OCI-LY7 (cell line): ENCODE data around the gene RPL32. TPM values are rescaled to one million over a fixed set of nuclear protein-coding genes. Genes with fewer than 3 reads are reported as not detected.

ENCODE experiments used
- BruUV-seq: library from RNA; stranded (reverse); fragments of 400-500 nt; replicated peaks from 2 replicates; lab custom pipeline; 2021; lab: Mats Ljungman, UMichigan
- CTCF ChIA-PET: fragments of 300-600 bp; sonication (Branson Sonifier 250); formaldehyde crosslinking; loops from one replicate; lab custom pipeline; 2022; ENCODE audit warnings: antibody characterized with exemption; ENCODE audit not compliant: unreplicated experiment; lab: Charles Lee
- POLR2A ChIA-PET: fragments of 300-600 bp; sonication (Branson Sonifier 250); formaldehyde crosslinking; loops from one replicate; lab custom pipeline; 2022; ENCODE audit warnings: antibody characterized with exemption; lab: Charles Lee
- DNase-seq: peaks from one replicate; pipeline ENCODE4 v3.0.0-alpha.2; 2015; ENCODE audit warnings: low spot score
- H2AFZ ChIP-seq: fragments of 200-600 bp; sonication (generic), shearing (Covaris generic); 2 replicates; pipeline ENCODE4 v1.6.1; 2014; ENCODE audit warnings: mild to moderate bottlenecking, antibody characterized with exemption, low read length, moderate library complexity
- H3K27ac ChIP-seq: fragments of 200-600 bp; sonication (generic); 2 replicates; pipeline ENCODE4 v1.5.1; 2014; ENCODE audit warnings: mixed run types, low read depth, mild to moderate bottlenecking, moderate library complexity, low read length, inconsistent platforms; ENCODE audit not compliant: poor library complexity, severe bottlenecking
- H3K36me3 ChIP-seq: fragments of 200-600 bp; sonication (generic); 2 replicates; pipeline ENCODE4 v1.6.1; 2014; ENCODE audit warnings: mild to moderate bottlenecking, antibody characterized with exemption, low read length, moderate library complexity, mixed read lengths; ENCODE audit not compliant: insufficient read depth
- H3K4me1 ChIP-seq: fragments of 200-600 bp; sonication (generic); 2 replicates; pipeline ENCODE4 v1.5.1; 2014; ENCODE audit warnings: mild to moderate bottlenecking, low read length; ENCODE audit not compliant: insufficient read depth, poor library complexity, severe bottlenecking
- H3K4me2 ChIP-seq: fragments of 200-600 bp; sonication (generic); 2 replicates; pipeline ENCODE4 v1.6.1; 2014; ENCODE audit warnings: mild to moderate bottlenecking, low read length
- H3K4me3 ChIP-seq: fragments of 200-600 bp; sonication (generic); 2 replicates; pipeline ENCODE4 v1.5.1; 2014; ENCODE audit warnings: mild to moderate bottlenecking, low read depth, low read length; ENCODE audit not compliant: poor library complexity, severe bottlenecking
- H3K79me2 ChIP-seq: fragments of 200-600 bp; sonication (generic); 2 replicates; pipeline ENCODE4 v1.6.1; 2016; ENCODE audit warnings: low read depth, mild to moderate bottlenecking, low read length, moderate library complexity, mixed read lengths; ENCODE audit not compliant: insufficient read depth
- H3K9me2 ChIP-seq: fragments of 200-600 bp; sonication (generic); 2 replicates; pipeline ENCODE4 v1.6.1; 2016; ENCODE audit warnings: mild to moderate bottlenecking, low read length, mixed read lengths; ENCODE audit not compliant: insufficient read depth
- H3K9me3 ChIP-seq: fragments of 200-600 bp; sonication (generic); 2 replicates; pipeline ENCODE4 v1.6.1; 2014; ENCODE audit warnings: mild to moderate bottlenecking, mixed run types, low read length, mixed read lengths
- H4K20me1 ChIP-seq: fragments of 200-600 bp; sonication (generic); 2 replicates; pipeline ENCODE4 v1.6.1; 2014; ENCODE audit warnings: mild to moderate bottlenecking, antibody characterized with exemption, low read length, moderate library complexity, mixed read lengths; ENCODE audit not compliant: insufficient read depth
- EZH2phosphoT487 ChIP-seq: fragments of 200-600 bp; sonication (generic); IDR thresholded peaks from 2 replicates; pipeline ENCODE4 v1.6.1; 2018; ENCODE audit warnings: low read depth, borderline replicate concordance, mild to moderate bottlenecking, mixed run types, antibody characterized with exemption, low read length, moderate library complexity, mixed read lengths
- intact Hi-C: fragments of 100-400 bp; cut with micrococcal nuclease; formaldehyde crosslinking; loops from one replicate; pipeline ENCODE4 v1.10.0; 2022; ENCODE audit not compliant: unreplicated experiment
- total RNA-seq, 2 experiments: library from RNA; depleted of rRNA in 1 of 2; stranded (reverse); fragments of >200 nt in 1 of 2; shearing (Covaris generic) in 1 of 2; gene quantifications; 2 replicates each; pipeline ENCODE4 v1.2.3, GENCODE V29; 2014 to 2022
- TF ChIP-seq, protein P1 (sequence below): fragments of 200-600 bp; sonication (generic); conservative IDR thresholded peaks from 2 replicates; pipeline ENCODE4 v1.5.1; 2014; ENCODE audit warnings: mild to moderate bottlenecking, antibody characterized with exemption, low read length, moderate library complexity, mixed read lengths

RPL32 gene
- total RNA-seq, 2 experiments from 2014 or later: 2,099 to 3,717 TPM

GRCh38 chr3:12829404-12829803, 12.0 kb downstream of the RPL32 start:
- peaks cover 9% of the 10 kb centered on the region; the same call in 1 of the 2 replicates for H4K20me1 ChIP-seq
- H3K36me3 ChIP-seq: peaks cover 55% of the 10 kb centered on the region
- ChIA-PET CTCF (no interaction called here), POLR2A (interaction anchor here (0.5 to 1.2 kb wide), 2 partner anchors 8 to 251 kb away, joined by 3 to 5 read pairs; no protein-coding TSS in a partner anchor)
- no TSS peak for BruUV-seq
- no peaks in the 10 kb centered on the region for H3K9me3 ChIP-seq
- no peaks in the 10 kb centered on the region for H3K79me2 ChIP-seq
- no peak overlapping the region for H3K27ac ChIP-seq
- no peak overlapping the region for H3K4me3 ChIP-seq
- TF ChIP-seq, protein P1, sequence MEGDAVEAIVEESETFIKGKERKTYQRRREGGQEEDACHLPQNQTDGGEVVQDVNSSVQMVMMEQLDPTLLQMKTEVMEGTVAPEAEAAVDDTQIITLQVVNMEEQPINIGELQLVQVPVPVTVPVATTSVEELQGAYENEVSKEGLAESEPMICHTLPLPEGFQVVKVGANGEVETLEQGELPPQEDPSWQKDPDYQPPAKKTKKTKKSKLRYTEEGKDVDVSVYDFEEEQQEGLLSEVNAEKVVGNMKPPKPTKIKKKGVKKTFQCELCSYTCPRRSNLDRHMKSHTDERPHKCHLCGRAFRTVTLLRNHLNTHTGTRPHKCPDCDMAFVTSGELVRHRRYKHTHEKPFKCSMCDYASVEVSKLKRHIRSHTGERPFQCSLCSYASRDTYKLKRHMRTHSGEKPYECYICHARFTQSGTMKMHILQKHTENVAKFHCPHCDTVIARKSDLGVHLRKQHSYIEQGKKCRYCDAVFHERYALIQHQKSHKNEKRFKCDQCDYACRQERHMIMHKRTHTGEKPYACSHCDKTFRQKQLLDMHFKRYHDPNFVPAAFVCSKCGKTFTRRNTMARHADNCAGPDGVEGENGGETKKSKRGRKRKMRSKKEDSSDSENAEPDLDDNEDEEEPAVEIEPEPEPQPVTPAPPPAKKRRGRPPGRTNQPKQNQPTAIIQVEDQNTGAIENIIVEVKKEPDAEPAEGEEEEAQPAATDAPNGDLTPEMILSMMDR: no peak
- TF ChIP-seq EZH2phosphoT487: no peak
- peaks cover 23% of the 10 kb centered on the region for H3K4me1 ChIP-seq
- no peak overlapping the region for H2AFZ ChIP-seq
- no peak for DNase-seq
- H3K9me2 ChIP-seq: no peaks in the 10 kb centered on the region
- H3K4me2 ChIP-seq: no peak overlapping the region
- intact Hi-C loops: no loop called here

GRCh38 chr3:12828751-12829150, 12.6 kb downstream of the RPL32 start:
- no TSS peak for BruUV-seq
- H3K79me2 ChIP-seq: no peaks in the 10 kb centered on the region
- DNase-seq: no peak
- peaks cover 48% of the 10 kb centered on the region for H3K36me3 ChIP-seq
- H2AFZ ChIP-seq: no peak overlapping the region
- no peak overlapping the region for H3K27ac ChIP-seq
- TF ChIP-seq, protein P1: no peak
- no peak for TF ChIP-seq EZH2phosphoT487
- peaks cover 21% of the 10 kb centered on the region for H3K4me1 ChIP-seq
- CTCF ChIA-PET: no interaction called here
- no peaks in the 10 kb centered on the region for H3K9me3 ChIP-seq
- no peaks in the 10 kb centered on the region for H3K9me2 ChIP-seq
- no peak overlapping the region for H3K4me3 ChIP-seq
- POLR2A ChIA-PET: no interaction called here
- no peak overlapping the region for H3K4me2 ChIP-seq
- intact Hi-C loops: no loop called here
- H4K20me1 ChIP-seq: peaks cover 9% of the 10 kb centered on the region; the same call in 1 of the 2 replicates

DNA sequence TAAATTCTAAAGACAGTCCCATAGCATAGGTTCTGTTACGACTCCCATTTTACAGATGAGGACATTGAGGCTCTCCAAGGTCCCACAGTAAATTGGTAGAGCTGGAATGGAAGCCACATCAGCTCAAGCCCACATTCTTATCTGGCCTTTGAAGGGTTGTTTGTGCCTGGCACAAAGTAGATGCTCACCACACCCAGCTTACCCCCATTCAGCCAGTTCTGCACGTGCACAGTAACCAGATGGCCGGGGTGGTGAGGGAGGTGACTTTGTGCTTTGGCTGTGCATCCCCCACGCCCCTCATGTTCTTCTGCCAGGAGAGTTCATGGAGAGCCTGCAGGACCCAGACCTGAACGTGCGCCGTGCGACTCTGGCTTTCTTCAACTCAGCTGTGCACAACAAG, 16.2 kb downstream of the RPL32 start:
- BruUV-seq: no TSS peak

More for the DNA sequence above, 16.2 kb downstream of the RPL32 start:
- POLR2A ChIA-PET: interaction anchor here (1.4 to 1.5 kb wide), 2 partner anchors 10 to 17 kb away, joined by 3 to 4 read pairs; partner anchors contain the start of gene RPL32
- intact Hi-C loops: no loop called here
- Histone ChIP-seq H4K20me1 (no peaks in the 10 kb centered on the region), H3K4me2 (no peak overlapping the region), H3K36me3 (peaks cover 13% of the 10 kb centered on the region; the same call in 1 of the 2 replicates), H3K9me3 (no peaks in the 10 kb centered on the region), H3K4me1 (no peaks in the 10 kb centered on the region), H3K9me2 (no peaks in the 10 kb centered on the region), H3K79me2 (no peaks in the 10 kb centered on the region), H3K4me3 (no peak overlapping the region), H3K27ac (no peak overlapping the region), H2AFZ (no peak overlapping the region)
- CTCF ChIA-PET: no interaction called here
- no peak for DNase-seq
- TF ChIP-seq, protein P1: no peak
- no peak for TF ChIP-seq EZH2phosphoT487
